ENCODE results near the gene CNTNAP2.

Gene CNTNAP2

DNA sequence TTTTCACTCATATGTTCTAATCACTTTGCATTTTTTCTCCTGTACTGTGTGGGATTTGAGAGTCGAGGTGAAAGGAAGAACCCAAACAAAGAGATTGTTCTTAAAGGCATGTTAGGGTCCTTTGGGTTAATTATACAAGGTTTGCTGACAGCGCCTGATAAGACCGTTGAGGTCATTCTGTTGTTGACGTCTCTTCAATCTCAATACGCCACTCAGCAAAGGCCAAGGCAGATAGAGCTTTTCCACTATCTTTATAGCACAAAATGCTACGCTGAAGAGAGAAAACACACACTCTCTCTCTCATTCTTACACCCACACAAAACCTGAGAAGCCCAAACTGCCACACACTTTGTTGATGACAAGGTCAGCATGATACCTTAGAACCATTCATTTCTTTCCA, 228.7 kb downstream of the CNTNAP2 start:
- TF ChIP-seq, protein P1, sequence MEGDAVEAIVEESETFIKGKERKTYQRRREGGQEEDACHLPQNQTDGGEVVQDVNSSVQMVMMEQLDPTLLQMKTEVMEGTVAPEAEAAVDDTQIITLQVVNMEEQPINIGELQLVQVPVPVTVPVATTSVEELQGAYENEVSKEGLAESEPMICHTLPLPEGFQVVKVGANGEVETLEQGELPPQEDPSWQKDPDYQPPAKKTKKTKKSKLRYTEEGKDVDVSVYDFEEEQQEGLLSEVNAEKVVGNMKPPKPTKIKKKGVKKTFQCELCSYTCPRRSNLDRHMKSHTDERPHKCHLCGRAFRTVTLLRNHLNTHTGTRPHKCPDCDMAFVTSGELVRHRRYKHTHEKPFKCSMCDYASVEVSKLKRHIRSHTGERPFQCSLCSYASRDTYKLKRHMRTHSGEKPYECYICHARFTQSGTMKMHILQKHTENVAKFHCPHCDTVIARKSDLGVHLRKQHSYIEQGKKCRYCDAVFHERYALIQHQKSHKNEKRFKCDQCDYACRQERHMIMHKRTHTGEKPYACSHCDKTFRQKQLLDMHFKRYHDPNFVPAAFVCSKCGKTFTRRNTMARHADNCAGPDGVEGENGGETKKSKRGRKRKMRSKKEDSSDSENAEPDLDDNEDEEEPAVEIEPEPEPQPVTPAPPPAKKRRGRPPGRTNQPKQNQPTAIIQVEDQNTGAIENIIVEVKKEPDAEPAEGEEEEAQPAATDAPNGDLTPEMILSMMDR (IDR thresholded peaks at IDR 0.05; ENCODE audit: low read depth, low read length): no peak
- no peak for DNase-seq (ENCODE audit: low read depth, low spot score)
- in situ Hi-C loops (cut with HindIII; ENCODE audit: low sequenced_read_pairs): no loop called here
- no peak overlapping the region for H3K4me3 ChIP-seq (ENCODE audit: low read depth, low read length)

- H3K4me3 ChIP-seq (ENCODE audit: low read depth, low read length): no peak overlapping the region
- TF ChIP-seq, protein P1 (IDR thresholded peaks at IDR 0.05; ENCODE audit: low read depth, low read length): no peak
- no peak for DNase-seq (ENCODE audit: low read depth, low spot score)
- in situ Hi-C loops (cut with HindIII; ENCODE audit: low sequenced_read_pairs): no loop called here
These were observed 229.5 kb downstream of the CNTNAP2 start for GRCh38 chr7:146346096-146346495.

GRCh38 chr7:146355216-146355615, 238.6 kb downstream of the CNTNAP2 start:
- DNase-seq (ENCODE audit: low read depth, low spot score): no peak
- in situ Hi-C loops (cut with HindIII; ENCODE audit: low sequenced_read_pairs): no loop called here
- H3K4me3 ChIP-seq (ENCODE audit: low read depth, low read length): no peak overlapping the region
- TF ChIP-seq, protein P1 (IDR thresholded peaks at IDR 0.05; ENCODE audit: low read depth, low read length): no peak

DNA sequence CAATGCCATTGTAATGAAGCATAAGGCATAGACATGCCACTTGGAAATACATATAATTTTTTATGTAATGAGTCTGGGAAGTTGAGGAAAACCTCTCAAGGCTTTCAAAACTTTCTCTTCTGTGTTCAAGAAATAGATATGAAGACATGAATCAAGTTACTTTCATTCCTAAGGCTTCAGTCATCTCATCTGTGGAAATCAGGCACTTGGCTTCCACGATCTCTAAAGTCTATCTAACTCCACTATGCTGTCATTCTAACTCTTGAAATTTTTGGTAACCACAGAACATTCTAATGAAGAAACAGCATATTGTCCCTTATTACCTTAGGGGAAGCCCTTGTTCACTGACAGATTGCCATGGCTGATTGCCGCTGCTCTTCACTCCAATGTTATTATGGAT, 242.6 kb downstream of the CNTNAP2 start:
- TF ChIP-seq, protein P1 (IDR thresholded peaks at IDR 0.05; ENCODE audit: low read depth, low read length): no peak
- no peak overlapping the region for H3K4me3 ChIP-seq (ENCODE audit: low read depth, low read length)
- in situ Hi-C loops (cut with HindIII; ENCODE audit: low sequenced_read_pairs): no loop called here
- no peak for DNase-seq (ENCODE audit: low read depth, low spot score)

DNA sequence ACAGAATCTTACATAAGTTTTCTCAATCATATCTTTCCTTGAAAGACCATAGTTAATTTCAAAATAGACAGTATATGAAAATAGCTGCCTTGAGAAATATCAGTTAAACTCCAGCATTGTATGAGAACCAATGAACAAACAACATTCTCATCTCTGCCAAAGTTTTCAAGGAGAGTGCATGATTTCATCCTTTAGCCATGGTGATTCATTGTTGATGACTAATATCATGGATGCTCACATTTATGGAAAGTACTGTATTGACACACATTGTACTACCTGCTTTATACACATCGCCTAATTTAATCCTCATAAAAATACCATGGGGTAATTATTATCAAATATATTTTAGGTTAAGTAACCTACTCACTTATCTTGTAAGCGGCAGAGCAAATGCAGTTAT, 250.3 kb downstream of the CNTNAP2 start:
- peak; percentile 47 for DNase-seq (ENCODE audit: low read depth, low spot score)
- H3K4me3 ChIP-seq (ENCODE audit: low read depth, low read length): no peak overlapping the region
- in situ Hi-C loops (cut with HindIII; ENCODE audit: low sequenced_read_pairs): no loop called here
- TF ChIP-seq, protein P1 (IDR thresholded peaks at IDR 0.05; ENCODE audit: low read depth, low read length): no peak

- no peak for DNase-seq (ENCODE audit: low read depth, low spot score)
- TF ChIP-seq, protein P1 (IDR thresholded peaks at IDR 0.05; ENCODE audit: low read depth, low read length): no peak
- no peak overlapping the region for H3K4me3 ChIP-seq (ENCODE audit: low read depth, low read length)
- in situ Hi-C loops (cut with HindIII; ENCODE audit: low sequenced_read_pairs): no loop called here
These were observed 253.6 kb downstream of the CNTNAP2 start for GRCh38 chr7:146370171-146370570.

- no peak for DNase-seq (ENCODE audit: low read depth, low spot score)
- in situ Hi-C loops (cut with HindIII; ENCODE audit: low sequenced_read_pairs): no loop called here
- no peak overlapping the region for H3K4me3 ChIP-seq (ENCODE audit: low read depth, low read length)
- TF ChIP-seq, protein P1 (IDR thresholded peaks at IDR 0.05; ENCODE audit: low read depth, low read length): no peak
These were observed 258.6 kb downstream of the CNTNAP2 start for GRCh38 chr7:146375170-146375569.

Measured in astrocyte of the spinal cord (primary cell).